Stomach smooth muscle (tissue), 2 donors: ENCODE results near the gene SLC9A9.
A peak's percentile ranks its signal among the peaks of the same experiment; 100 is the strongest.
"Not testable (repeated sequence)": the region's sequence is repeated elsewhere in the genome, so short reads cannot be mapped to it uniquely, and the experiment has no call there.

Experiments used
- H3K27ac ChIP-seq: one replicate; pipeline ENCODE4 v1.7.0; 2013; ENCODE audit warnings: mild to moderate bottlenecking, low read length, inconsistent platforms
- H3K27me3 ChIP-seq, 2 donors: one replicate each; pipeline ENCODE4 v1.7.0; 2013; ENCODE audit warnings: low read length in 2 of 2; ENCODE audit not compliant: insufficient read depth in 2 of 2, control insufficient read depth in 1 of 2
- H3K36me3 ChIP-seq, 2 donors: one replicate each; pipeline ENCODE4 v1.7.0; 2013; ENCODE audit warnings: low read length in 2 of 2; ENCODE audit not compliant: control insufficient read depth in 2 of 2, insufficient read depth in 2 of 2
- H3K4me1 ChIP-seq: one replicate; pipeline ENCODE4 v1.7.0; 2013; ENCODE audit warnings: low read length; ENCODE audit not compliant: control insufficient read depth, insufficient read depth
- H3K4me3 ChIP-seq, 2 donors: one replicate each; pipeline ENCODE4 v1.7.0; 2013; ENCODE audit warnings: low read length in 2 of 2
- H3K9ac ChIP-seq, 2 donors: one replicate each; pipeline ENCODE4 v1.7.0; 2013; ENCODE audit warnings: low read length in 2 of 2, mild to moderate bottlenecking in 1 of 2
- H3K9me3 ChIP-seq, 2 donors: one replicate each; pipeline ENCODE4 v1.7.0; 2013; ENCODE audit warnings: low read length in 2 of 2; ENCODE audit not compliant: control insufficient read depth in 2 of 2
- donor health status: healthy.
- donor health status: Pancreatic carcinoma.

The SLC9A9 gene

DNA sequence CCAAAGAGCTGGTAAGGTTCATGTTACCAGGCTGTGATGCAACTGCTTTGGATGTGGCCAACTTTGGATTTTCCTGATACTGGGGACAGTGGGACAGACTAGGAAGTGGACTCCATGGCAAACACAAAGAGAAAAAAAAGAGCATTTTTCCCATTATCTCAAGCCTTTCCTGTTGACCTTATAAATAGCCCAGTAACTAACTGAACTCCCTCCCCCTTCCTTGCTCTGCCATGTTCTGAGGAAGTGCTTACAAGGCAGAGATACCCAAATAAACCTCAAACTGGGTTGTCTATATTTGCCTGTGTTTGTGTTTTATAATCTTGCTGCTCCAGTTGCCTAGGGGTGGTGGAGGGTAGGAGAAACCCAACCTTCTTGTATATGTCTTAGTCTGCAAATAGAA lies 27.3 kb upstream of the SLC9A9 start:
- H3K36me3 ChIP-seq: no peaks in the 10 kb centered on the region
- no peak overlapping the region for H3K27ac ChIP-seq
- H3K9ac ChIP-seq: no peak overlapping the region
- H3K4me1 ChIP-seq: no peaks in the 10 kb centered on the region
- no peak overlapping the region for H3K4me3 ChIP-seq
- H3K27me3 ChIP-seq: no peaks in the 10 kb centered on the region
- H3K9me3 ChIP-seq: no peaks in the 10 kb centered on the region

GRCh38 chr3:143873553-143873952 lies 25.3 kb upstream of the SLC9A9 start:
- H3K36me3 ChIP-seq, H3K4me1 ChIP-seq, H3K9me3 ChIP-seq: not testable (repeated sequence)

GRCh38 chr3:143865302-143865701 lies 17.0 kb upstream of the SLC9A9 start:
- Histone ChIP-seq H3K9me3 (no peaks in the 10 kb centered on the region), H3K4me3 (no peak overlapping the region), H3K27me3 (no peaks in the 10 kb centered on the region), H3K9ac (no peak overlapping the region), H3K4me1 (no peaks in the 10 kb centered on the region), H3K36me3 (no peaks in the 10 kb centered on the region), H3K27ac (no peak overlapping the region)

More at GRCh38 chr3:143873553-143873952, 25.3 kb upstream of the SLC9A9 start:
- not testable (repeated sequence) for H3K27ac ChIP-seq, H3K27me3 ChIP-seq, H3K4me3 ChIP-seq, H3K9ac ChIP-seq

DNA sequence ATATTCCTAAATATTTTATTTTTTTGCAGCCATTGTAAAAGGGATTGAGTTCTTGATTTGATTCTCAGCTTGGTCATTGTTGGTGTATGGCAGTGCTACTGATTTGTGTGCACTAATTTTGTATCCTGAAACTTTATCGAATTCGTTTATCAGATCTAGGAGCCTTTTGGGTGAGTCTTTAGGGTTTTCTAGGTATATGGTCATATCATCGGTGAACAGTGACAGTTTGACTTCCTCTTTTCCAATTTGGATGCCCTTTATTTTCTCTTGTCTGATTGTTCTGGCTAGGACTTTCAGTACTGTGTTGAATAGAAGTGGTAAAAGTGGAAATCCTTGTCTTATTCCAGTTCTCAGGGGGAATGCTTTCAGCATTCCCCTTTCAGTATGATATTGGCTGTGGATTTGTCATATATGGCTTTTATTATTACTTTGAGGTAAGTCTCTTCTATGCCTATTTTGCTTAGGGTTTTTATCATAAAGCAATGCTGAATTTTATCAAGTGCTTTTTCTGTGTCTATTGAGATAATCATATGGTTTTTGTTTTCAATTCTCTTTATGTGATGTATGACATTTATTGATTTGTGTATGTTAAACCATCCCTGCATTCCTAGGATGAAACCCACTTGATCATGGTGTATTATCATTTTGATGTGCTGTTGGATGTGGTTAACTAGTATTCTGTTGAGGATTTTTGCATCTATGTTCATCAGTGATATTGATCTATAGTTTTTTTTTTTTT lies 11.4 kb upstream of the SLC9A9 start:
- H3K9ac ChIP-seq: no peak overlapping the region
- no peaks in the 10 kb centered on the region for H3K36me3 ChIP-seq
- H3K4me1 ChIP-seq: no peaks in the 10 kb centered on the region
- no peak overlapping the region for H3K4me3 ChIP-seq
- H3K27me3 ChIP-seq: no peaks in the 10 kb centered on the region
- H3K27ac ChIP-seq: no peak overlapping the region
- no peaks in the 10 kb centered on the region for H3K9me3 ChIP-seq

- H3K27ac ChIP-seq: no peak overlapping the region
- H3K36me3 ChIP-seq: no peaks in the 10 kb centered on the region
- no peak overlapping the region for H3K9ac ChIP-seq
- H3K4me1 ChIP-seq: no peaks in the 10 kb centered on the region
- no peaks in the 10 kb centered on the region for H3K9me3 ChIP-seq
- H3K4me3 ChIP-seq: no peak overlapping the region
- no peaks in the 10 kb centered on the region for H3K27me3 ChIP-seq
Measured at GRCh38 chr3:143856252-143856970, 8.1 kb upstream of the SLC9A9 start.

DNA sequence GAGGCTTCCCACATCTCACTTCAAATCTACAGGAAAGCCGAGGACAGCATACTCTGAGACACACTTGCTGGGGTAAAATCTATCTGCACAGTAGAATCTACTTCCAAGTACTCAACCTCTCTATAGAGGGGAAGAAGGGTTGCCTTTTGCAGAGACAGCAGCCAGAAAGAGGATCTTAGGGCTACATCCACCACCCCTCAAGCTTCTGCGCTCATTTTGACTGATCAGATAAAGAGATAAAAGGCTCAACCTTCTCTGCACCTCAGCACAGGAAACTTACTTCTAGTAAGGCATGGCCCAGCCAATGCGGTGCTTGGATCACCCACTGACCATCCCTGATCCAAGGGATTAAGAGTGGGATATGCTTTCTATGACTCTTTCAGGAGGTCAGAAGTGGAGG lies 6.9 kb upstream of the SLC9A9 start:
- Histone ChIP-seq H3K9me3 (no peaks in the 10 kb centered on the region), H3K9ac (no peak overlapping the region), H3K36me3 (no peaks in the 10 kb centered on the region), H3K27ac (no peak overlapping the region), H3K4me3 (no peak overlapping the region), H3K27me3 (no peaks in the 10 kb centered on the region), H3K4me1 (no peaks in the 10 kb centered on the region)

DNA sequence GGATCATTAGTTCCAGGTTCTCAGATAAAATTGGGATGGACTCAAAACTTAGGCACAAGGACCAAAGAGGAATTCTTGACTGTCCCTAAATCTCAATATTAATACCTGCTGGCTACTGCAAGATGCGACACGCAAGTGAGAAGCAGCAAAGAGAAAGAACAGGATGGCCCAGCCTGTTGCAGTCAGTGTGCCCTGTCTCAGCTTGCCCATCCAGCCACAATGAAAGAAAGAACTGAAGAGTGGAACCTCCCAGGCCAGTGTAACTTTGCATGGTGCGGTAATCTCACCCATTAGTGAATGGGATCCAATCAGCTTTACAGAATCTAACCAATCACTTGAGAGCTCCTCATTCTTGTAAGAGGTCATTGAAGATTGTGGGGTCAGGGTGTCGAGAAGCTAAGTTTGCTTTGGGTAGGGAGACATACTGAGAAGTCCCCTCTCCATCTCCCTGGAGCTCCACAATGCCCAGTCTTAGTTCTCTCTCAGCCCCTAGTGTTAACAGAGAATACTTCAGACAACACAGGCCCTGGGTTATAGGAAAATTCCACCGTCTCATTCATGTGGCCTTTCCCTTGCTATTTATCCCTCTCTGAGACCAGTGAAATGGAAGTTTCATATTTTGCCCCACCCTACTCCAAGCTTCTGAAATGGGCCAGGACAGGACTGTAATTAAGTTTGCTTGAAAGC lies 3.2 kb upstream of the SLC9A9 start:
- no peaks in the 10 kb centered on the region for H3K9me3 ChIP-seq
- H3K27me3 ChIP-seq: no peaks in the 10 kb centered on the region
- no peaks in the 10 kb centered on the region for H3K36me3 ChIP-seq
- H3K4me3 ChIP-seq: no peak overlapping the region
- peaks cover 3% of the 10 kb centered on the region for H3K4me1 ChIP-seq
- no peak overlapping the region for H3K9ac ChIP-seq
- H3K27ac ChIP-seq: no peak overlapping the region

DNA sequence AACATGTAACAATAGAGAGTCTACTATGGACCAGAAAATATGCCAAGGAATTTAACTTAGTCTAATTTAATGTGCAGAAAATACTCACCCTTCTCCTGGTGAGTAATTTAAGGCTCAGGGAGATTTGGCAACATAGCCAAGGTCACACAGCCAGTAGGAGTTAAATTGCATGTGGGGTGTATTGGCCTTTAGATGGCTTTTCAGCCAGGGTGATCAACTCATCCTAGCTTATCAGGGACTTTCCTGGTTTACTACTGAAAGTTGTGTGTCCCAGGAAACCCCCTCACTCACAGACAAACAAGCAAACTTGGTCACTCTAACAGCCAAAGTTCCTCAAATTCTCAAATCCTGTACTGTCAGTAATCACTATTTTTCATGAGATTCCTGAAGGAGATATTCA lies 2.6 kb upstream of the SLC9A9 start:
- H3K27ac ChIP-seq: no peak overlapping the region
- no peaks in the 10 kb centered on the region for H3K27me3 ChIP-seq
- no peaks in the 10 kb centered on the region for H3K36me3 ChIP-seq
- no peaks in the 10 kb centered on the region for H3K9me3 ChIP-seq
- H3K4me1 ChIP-seq: peaks cover 3% of the 10 kb centered on the region
- no peak overlapping the region for H3K4me3 ChIP-seq
- H3K9ac ChIP-seq: no peak overlapping the region

DNA sequence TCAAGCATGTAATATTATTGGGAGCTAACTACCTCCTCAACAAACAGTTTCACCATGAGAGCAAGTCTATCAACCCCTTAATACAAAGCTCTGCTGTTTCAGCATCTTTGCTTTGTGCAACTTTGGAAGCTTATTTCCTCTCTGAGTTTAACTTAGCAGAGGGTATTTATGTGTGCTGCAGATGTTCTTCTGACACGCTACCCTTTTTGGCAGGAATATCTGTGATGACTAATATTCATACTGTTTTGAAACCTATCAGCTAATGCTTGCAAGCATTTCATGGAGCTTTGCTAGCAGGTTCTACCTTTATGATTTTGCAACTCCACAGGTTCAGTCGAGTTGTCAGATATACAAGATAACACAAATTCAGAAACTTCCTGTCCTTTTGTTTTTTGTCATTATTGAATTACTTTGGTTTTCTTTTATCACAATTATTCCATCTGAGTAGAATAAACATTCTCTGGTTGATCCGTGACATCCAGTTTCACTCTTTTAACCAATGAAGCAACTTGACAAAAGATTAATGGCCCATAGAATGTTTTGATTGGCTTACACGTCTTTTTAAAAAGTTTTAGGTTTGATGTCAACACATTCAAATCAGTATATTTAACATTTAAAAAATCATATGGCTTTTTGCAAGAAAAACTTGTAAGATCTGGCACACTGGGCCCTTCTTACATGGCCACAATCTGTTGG lies 1.7 kb upstream of the SLC9A9 start:
- Histone ChIP-seq H3K27me3 (no peaks in the 10 kb centered on the region), H3K36me3 (no peaks in the 10 kb centered on the region), H3K4me1 (peaks cover 3% of the 10 kb centered on the region), H3K27ac (no peak overlapping the region), H3K4me3 (no peak overlapping the region), H3K9me3 (no peaks in the 10 kb centered on the region), H3K9ac (no peak overlapping the region)

- Histone ChIP-seq H3K9me3 (no peaks in the 10 kb centered on the region), H3K4me3 (peak overlapping the region; percentile 89 to 98), H3K9ac (no peak overlapping the region), H3K4me1 (peaks cover 3% of the 10 kb centered on the region), H3K36me3 (no peaks in the 10 kb centered on the region), H3K27me3 (no peaks in the 10 kb centered on the region), H3K27ac (no peak overlapping the region)
Measured at GRCh38 chr3:143848704-143849103, 436 bp upstream of the SLC9A9 start.
